ENCODE data around the gene YIPF7. TPM values are rescaled to one million over a fixed set of nuclear protein-coding genes. Genes with fewer than 3 reads are reported as not detected.

The YIPF7 gene
- total RNA-seq (not detected), polyA plus RNA-seq (not detected), total RNA-seq (not detected)

DNA sequence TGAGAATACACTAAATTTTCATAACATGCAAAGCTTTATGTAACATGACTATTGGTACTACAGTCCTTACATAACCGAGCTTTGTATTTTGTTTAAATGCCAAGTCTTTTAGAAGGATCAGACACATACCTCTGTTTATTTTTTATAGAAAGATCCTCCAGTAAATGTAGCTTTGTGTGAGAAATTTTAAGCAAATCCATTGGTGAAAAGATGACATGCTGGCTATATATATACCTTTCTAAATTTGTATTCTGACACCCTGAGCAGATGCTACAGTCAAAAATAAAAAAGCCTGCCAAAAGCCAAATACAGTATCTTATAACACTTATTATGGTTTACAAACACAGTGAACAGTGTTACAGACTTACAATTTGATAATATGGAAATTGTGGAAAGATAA is at the start of gene YIPF7:
Gene YIPF7 (minus strand): TSS at position 201 of the 400 bp plus-strand sequence. CDS start 1,525 bp downstream, outside the sequence.
- ChIA-PET POLR2A (no interaction called here), CTCF (no interaction called here)
- Histone ChIP-seq H3K27me3 (ENCODE audit: control insufficient read depth in 2 of 2, insufficient read depth in 2 of 2, low read length in 2 of 2) (no peaks in the 10 kb centered on the region), H3K4me3 (ENCODE audit: low read length) (no peak within 1 kb of the TSS), H3K9me3 (ENCODE audit: control insufficient read depth in 2 of 3, low read length in 3 of 3) (no peaks in the 10 kb centered on the region), H3K36me3 (ENCODE audit: control insufficient read depth in 2 of 3, insufficient read depth in 3 of 3, low read length in 3 of 3) (no peaks in the 10 kb centered on the region), H3K27ac (ENCODE audit: low read depth, low read length) (no peak within 1 kb of the TSS), H3K4me1 (ENCODE audit: control insufficient read depth in 2 of 2, insufficient read depth in 2 of 2, low read length in 2 of 2) (no peaks in the 10 kb centered on the region)
- Mint-ChIP-seq H3K9me3 (no peaks in the 10 kb centered on the region), H3K4me3 (no peak within 1 kb of the TSS), H3K27me3 (peaks cover 12 to 32% (median 25%) of the 10 kb centered on the region in 5 donors), H3K4me1 (no peaks in the 10 kb centered on the region), H3K27ac (no peak within 1 kb of the TSS), H3K36me3 (no peaks in the 10 kb centered on the region)
- ATAC-seq (no peak), DNase-seq (no peak)
- intact Hi-C loops (cut with micrococcal nuclease), result no loop called here

DNA sequence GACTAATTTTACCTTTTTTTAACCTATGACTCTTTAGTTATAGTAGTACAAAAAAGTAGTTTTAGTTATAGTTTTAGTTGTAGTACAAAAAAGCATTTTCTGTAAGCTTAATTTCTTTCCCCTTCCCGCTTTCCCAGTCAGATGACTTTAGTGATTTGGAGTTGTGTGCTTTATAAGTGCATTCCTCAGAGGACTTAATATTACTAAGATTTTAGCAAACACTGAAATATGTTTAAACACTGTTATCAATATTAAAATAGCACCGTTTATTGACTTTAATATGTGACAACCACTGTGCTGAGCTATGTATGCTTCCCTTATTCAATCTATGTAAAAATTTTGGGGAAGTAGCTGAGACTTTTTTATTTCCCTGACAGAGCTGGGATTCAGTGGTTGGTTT is 49.6 kb upstream of the YIPF7 start:
- POLR2A ChIA-PET, result interaction anchor here (0.6 to 1.7 kb wide), 2 partner anchors 25 to 501 kb away, joined by 3 read pairs; no protein-coding TSS in a partner anchor
- Mint-ChIP-seq H3K36me3 (peaks cover 0 to 42% (median 17%) of the 10 kb centered on the region in 5 donors), H3K27ac (peak overlapping the region in 3 of 9 donors; percentile 6 to 75 (median 57))

DNA sequence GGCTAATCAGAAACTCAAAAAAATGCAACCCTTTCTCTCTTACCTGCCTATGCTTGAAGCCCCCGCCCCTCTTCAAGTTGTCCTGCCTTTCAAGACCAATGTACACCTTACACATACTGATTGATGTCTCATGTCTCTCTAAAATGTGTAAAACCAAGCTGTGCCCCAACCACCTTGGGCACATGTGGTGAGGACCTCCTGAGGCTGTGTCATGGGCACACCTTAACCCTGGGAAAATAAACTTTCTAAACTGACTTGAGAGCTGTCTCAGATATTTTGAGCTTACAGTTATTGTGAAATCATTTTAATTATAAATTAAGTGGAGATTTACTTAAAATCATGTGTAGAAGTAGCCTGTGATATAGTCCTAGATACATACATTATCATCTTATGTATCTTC is 49.0 kb upstream of the YIPF7 start:
- Histone ChIP-seq H3K4me1 (ENCODE audit: control insufficient read depth in 2 of 2, insufficient read depth in 2 of 2, low read length in 2 of 2) (no peaks in the 10 kb centered on the region), H3K4me3 (ENCODE audit: low read length) (no peak overlapping the region), H3K9me3 (ENCODE audit: control insufficient read depth in 2 of 3, low read length in 3 of 3) (no peaks in the 10 kb centered on the region), H3K27ac (ENCODE audit: low read depth, low read length) (no peak overlapping the region), H3K36me3 (ENCODE audit: control insufficient read depth in 2 of 3, insufficient read depth in 3 of 3, low read length in 3 of 3) (peaks cover 0 to 53% (median 4%) of the 10 kb centered on the region in 3 experiments), H3K27me3 (ENCODE audit: control insufficient read depth in 2 of 2, insufficient read depth in 2 of 2, low read length in 2 of 2) (no peaks in the 10 kb centered on the region)
- H3K36me3 Mint-ChIP-seq, result peaks cover 0 to 45% (median 18%) of the 10 kb centered on the region in 5 donors
- peak overlapping the region in 4 of 9 donors; percentile 6 to 68 (median 42) for H3K27ac Mint-ChIP-seq
- ATAC-seq (no peak), DNase-seq (no peak)
- peaks cover 0 to 10% (median 0%) of the 10 kb centered on the region in 7 donors for H3K4me1 Mint-ChIP-seq
- H3K27me3 Mint-ChIP-seq, result no peaks in the 10 kb centered on the region
- H3K9me3 Mint-ChIP-seq, result no peaks in the 10 kb centered on the region
- CTCF ChIA-PET, result no interaction called here
- POLR2A ChIA-PET, result no interaction called here
- intact Hi-C loops (cut with micrococcal nuclease), result no loop called here
- no peak overlapping the region for H3K4me3 Mint-ChIP-seq

More for the DNA sequence above, 49.6 kb upstream of the YIPF7 start:
- Mint-ChIP-seq H3K4me1 (peaks cover 0 to 6% (median 0%) of the 10 kb centered on the region in 7 donors), H3K4me3 (no peak overlapping the region), H3K27me3 (no peaks in the 10 kb centered on the region), H3K9me3 (no peaks in the 10 kb centered on the region)
- no peak overlapping the region for H3K4me3 ChIP-seq (ENCODE audit: low read length)
- no peaks in the 10 kb centered on the region for H3K4me1 ChIP-seq (ENCODE audit: control insufficient read depth in 2 of 2, insufficient read depth in 2 of 2, low read length in 2 of 2)
- CTCF ChIA-PET, result no interaction called here
- H3K27ac ChIP-seq (ENCODE audit: low read depth, low read length), result no peak overlapping the region
- no peaks in the 10 kb centered on the region for H3K9me3 ChIP-seq (ENCODE audit: control insufficient read depth in 2 of 3, low read length in 3 of 3)
- no peaks in the 10 kb centered on the region for H3K27me3 ChIP-seq (ENCODE audit: control insufficient read depth in 2 of 2, insufficient read depth in 2 of 2, low read length in 2 of 2)
- no peak for DNase-seq
- intact Hi-C loops (cut with micrococcal nuclease), result no loop called here
- peaks cover 0 to 51% (median 2%) of the 10 kb centered on the region in 3 experiments for H3K36me3 ChIP-seq (ENCODE audit: control insufficient read depth in 2 of 3, insufficient read depth in 3 of 3, low read length in 3 of 3)
- ATAC-seq, result no peak

DNA sequence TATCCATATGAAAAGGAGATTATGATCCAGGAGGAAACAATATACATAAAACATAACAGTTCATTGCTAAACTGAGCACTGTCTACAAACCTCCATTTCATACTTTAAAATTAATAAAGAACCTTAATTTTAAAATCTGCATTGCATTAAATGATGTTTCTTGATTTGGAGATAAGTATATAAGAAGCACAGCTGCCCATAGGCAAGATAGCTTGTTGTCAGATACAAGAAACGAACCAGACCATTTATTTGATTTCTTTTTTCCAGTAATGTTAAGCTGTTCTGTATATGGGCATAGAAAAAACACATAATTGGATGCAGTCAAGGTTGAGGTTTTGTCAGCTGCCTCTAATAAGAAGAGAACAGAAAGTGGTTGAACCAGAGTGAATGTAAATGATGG is 33.2 kb upstream of the YIPF7 start:
- Mint-ChIP-seq H3K4me3 (no peak overlapping the region), H3K9me3 (no peaks in the 10 kb centered on the region), H3K27ac (peak overlapping the region in 2 of 9 donors; percentile 16 to 46), H3K27me3 (no peaks in the 10 kb centered on the region), H3K36me3 (peaks cover 9 to 42% (median 26%) of the 10 kb centered on the region in 5 donors), H3K4me1 (peaks cover 2 to 52% (median 37%) of the 10 kb centered on the region in 7 donors)
- H3K9me3 ChIP-seq (ENCODE audit: control insufficient read depth in 2 of 3, low read length in 3 of 3), result no peaks in the 10 kb centered on the region
- H3K4me1 ChIP-seq (ENCODE audit: control insufficient read depth in 2 of 2, insufficient read depth in 2 of 2, low read length in 2 of 2), result peaks cover 0 to 4% of the 10 kb centered on the region in 2 donors
- DNase-seq (no peak), ATAC-seq (no peak)
- H3K27ac ChIP-seq (ENCODE audit: low read depth, low read length), result no peak overlapping the region
- H3K27me3 ChIP-seq (ENCODE audit: control insufficient read depth in 2 of 2, insufficient read depth in 2 of 2, low read length in 2 of 2), result no peaks in the 10 kb centered on the region
- intact Hi-C loops (cut with micrococcal nuclease), result no loop called here
- H3K36me3 ChIP-seq (ENCODE audit: control insufficient read depth in 2 of 3, insufficient read depth in 3 of 3, low read length in 3 of 3), result peaks cover 3 to 38% (median 16%) of the 10 kb centered on the region in 3 experiments
- ChIA-PET CTCF (no interaction called here), POLR2A (no interaction called here)
- no peak overlapping the region for H3K4me3 ChIP-seq (ENCODE audit: low read length)

DNA sequence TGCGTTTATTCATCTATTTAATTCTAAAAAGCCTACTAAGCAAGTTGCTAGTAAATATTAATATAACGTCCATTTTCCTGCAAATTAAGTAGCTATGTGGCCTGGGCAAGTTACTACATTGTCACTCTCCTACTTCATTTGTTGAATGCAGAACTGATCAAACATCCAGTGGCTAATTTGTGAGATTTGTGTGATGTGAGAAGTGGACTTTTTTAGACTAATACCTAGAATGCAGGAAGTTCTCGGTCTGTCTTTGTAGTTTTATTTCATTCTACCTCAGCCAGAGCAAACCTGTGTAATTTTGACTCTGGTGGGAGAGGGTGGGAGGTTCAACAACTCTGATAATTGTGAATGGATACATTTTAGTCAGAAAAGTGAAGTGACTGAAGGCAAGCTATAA is 27.6 kb upstream of the YIPF7 start:
- no peaks in the 10 kb centered on the region for H3K9me3 ChIP-seq (ENCODE audit: control insufficient read depth in 2 of 3, low read length in 3 of 3)
- Mint-ChIP-seq H3K27me3 (peaks cover 0 to 2% (median 0%) of the 10 kb centered on the region in 5 donors), H3K4me3 (peak overlapping the region; percentile 84 to 99 (median 98)), H3K4me1 (peaks cover 9 to 58% (median 43%) of the 10 kb centered on the region in 7 donors), H3K27ac (peak overlapping the region; percentile 98 to 100 (median 99)), H3K36me3 (peaks cover 2 to 10% (median 3%) of the 10 kb centered on the region in 5 donors), H3K9me3 (no peaks in the 10 kb centered on the region)
- no peaks in the 10 kb centered on the region for H3K27me3 ChIP-seq (ENCODE audit: control insufficient read depth in 2 of 2, insufficient read depth in 2 of 2, low read length in 2 of 2)
- peak in 1 of 9 donors; percentile 7 for DNase-seq
- peaks cover 8 to 15% of the 10 kb centered on the region in 2 donors for H3K4me1 ChIP-seq (ENCODE audit: control insufficient read depth in 2 of 2, insufficient read depth in 2 of 2, low read length in 2 of 2)
- intact Hi-C loops (cut with micrococcal nuclease), result loop anchor here in 1 of 2 donors (2.0 kb wide), 1 partner anchor 18 kb away; no protein-coding TSS in a partner anchor
- peak overlapping the region; percentile 94 for H3K4me3 ChIP-seq (ENCODE audit: low read length)
- CTCF ChIA-PET, result no interaction called here
- POLR2A ChIA-PET, result interaction anchor here (0.9 to 3.7 kb wide), 5 partner anchors 10 to 47 kb away, joined by 3 to 41 read pairs (median 6); partner anchors contain the start of gene GNPDA2
- H3K27ac ChIP-seq (ENCODE audit: low read depth, low read length), result peak overlapping the region; percentile 98
- H3K36me3 ChIP-seq (ENCODE audit: control insufficient read depth in 2 of 3, insufficient read depth in 3 of 3, low read length in 3 of 3), result peaks cover 0 to 12% (median 7%) of the 10 kb centered on the region in 3 experiments
- no peak for ATAC-seq

DNA sequence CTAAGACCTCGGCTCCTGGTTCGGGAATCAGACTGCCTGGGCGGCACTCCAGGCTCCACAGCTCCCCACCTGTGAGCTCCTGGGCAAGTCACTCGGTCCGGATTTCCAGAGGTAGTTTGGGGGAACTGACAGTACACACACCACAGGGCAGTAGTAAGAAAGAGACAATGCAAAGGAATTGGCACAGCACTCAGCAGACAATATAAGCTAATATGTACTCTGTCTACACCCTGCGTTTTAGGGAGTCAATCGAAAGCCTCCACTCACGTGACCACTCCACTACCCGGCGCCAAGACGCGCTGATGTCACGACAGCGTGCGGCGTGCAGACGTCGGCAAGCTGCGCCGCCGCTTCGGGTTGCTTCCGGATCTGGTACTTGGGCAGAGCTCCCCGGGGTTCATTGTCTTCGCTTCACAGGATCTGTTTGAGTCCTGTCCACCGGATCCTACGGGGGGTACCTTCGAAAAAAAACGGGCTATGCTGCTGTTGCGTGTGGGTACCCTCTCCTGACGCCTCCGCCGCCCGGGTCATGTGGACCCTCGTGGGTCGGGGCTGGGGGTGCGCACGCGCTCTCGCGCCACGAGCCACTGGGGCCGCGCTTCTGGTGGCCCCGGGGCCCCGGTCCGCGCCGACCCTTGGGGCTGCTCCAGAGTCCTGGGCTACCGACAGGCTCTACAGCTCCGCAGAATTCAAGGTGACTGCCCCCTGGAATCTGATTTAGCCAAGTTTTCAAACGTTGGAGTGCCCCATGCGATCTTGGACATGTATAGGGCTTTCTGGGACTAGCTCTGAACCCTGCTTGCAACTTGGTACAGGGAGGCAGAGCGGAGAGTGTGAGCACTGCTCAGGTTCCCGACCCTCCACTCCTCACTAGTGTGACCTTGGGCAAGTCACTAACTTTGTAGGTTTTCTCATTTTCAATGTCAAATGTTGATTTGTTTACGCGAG is 26.9 kb upstream of the YIPF7 start, which contains the start of gene GUF1:
Gene GUF1 (plus strand): TSS at position 327 of the 948 bp plus-strand sequence. CDS start 203 bp downstream, at position 530.
- ATAC-seq (peak; percentile 96), DNase-seq (peak; percentile 81 to 93 (median 91))
- ChIA-PET POLR2A (interaction anchor here (0.8 to 3.7 kb wide), 11 partner anchors 9 to 53 kb away, joined by 3 to 41 read pairs (median 5); partner anchors contain the start of gene GNPDA2), CTCF (no interaction called here)
- H3K4me3 Mint-ChIP-seq, result peak within 1 kb of the TSS; percentile 84 to 99 (median 98)
- peaks cover 9 to 56% (median 42%) of the 10 kb centered on the region in 7 donors for H3K4me1 Mint-ChIP-seq
- Histone ChIP-seq H3K27ac (ENCODE audit: low read depth, low read length) (peak within 1 kb of the TSS; percentile 98), H3K27me3 (ENCODE audit: control insufficient read depth in 2 of 2, insufficient read depth in 2 of 2, low read length in 2 of 2) (no peaks in the 10 kb centered on the region), H3K4me1 (ENCODE audit: control insufficient read depth in 2 of 2, insufficient read depth in 2 of 2, low read length in 2 of 2) (peaks cover 8 to 15% of the 10 kb centered on the region in 2 donors), H3K9me3 (ENCODE audit: control insufficient read depth in 2 of 3, low read length in 3 of 3) (no peaks in the 10 kb centered on the region), H3K36me3 (ENCODE audit: control insufficient read depth in 2 of 3, insufficient read depth in 3 of 3, low read length in 3 of 3) (peaks cover 0 to 11% (median 7%) of the 10 kb centered on the region in 3 experiments), H3K4me3 (ENCODE audit: low read length) (peak within 1 kb of the TSS; percentile 94)
- intact Hi-C loops (cut with micrococcal nuclease), result loop anchor here (1.0 to 2.0 kb wide), 3 partner anchors 18 to 49 kb away; partner anchors contain the start of gene GNPDA2 (in 2 of the 2)
- no peaks in the 10 kb centered on the region for H3K9me3 Mint-ChIP-seq
- peaks cover 0 to 8% (median 3%) of the 10 kb centered on the region in 5 donors for H3K36me3 Mint-ChIP-seq
- peak within 1 kb of the TSS; percentile 98 to 100 (median 99) for H3K27ac Mint-ChIP-seq
- H3K27me3 Mint-ChIP-seq, result peaks cover 0 to 2% (median 0%) of the 10 kb centered on the region in 5 donors

Data from naive thymus-derived CD4-positive, alpha-beta T cell (primary cell).